Measurements from ENCODE around the gene BEST1.
"Not testable (repeated sequence)": the region's sequence is repeated elsewhere in the genome, so short reads cannot be mapped to it uniquely, and the experiment has no call there.

DNA sequence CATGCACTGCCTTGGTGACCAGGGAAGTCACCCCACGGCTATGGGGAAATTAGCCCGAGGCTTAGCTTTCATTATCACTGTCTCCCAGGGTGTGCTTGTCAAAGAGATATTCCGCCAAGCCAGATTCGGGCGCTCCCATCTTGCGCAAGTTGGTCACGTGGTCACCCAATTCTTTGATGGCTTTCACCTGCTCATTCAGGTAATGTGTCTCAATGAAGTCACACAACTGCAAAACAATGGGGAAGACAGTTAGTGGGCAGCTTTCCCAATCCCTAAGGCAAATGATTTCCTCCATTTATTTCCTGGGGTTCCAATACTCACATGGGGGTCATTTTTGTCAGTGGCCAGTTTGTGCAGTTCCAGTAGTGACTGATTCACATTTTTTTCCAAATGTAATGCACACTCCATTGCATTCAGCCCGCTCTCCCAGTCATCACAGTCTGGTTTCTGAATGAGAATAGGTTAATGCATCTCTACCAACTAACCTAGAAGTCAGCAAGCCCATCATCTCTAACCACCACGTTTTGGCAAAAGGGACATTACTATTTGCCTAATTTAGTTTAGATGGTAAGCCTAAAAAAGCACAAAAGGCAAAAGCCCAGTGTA, 14.6 kb downstream of the BEST1 start:
- not testable (repeated sequence) for TF ChIP-seq POLR2AphosphoS5 (IDR thresholded peaks at IDR 0.05; ENCODE audit: low read depth, low read length); POLR2A (IDR thresholded peaks at IDR 0.05; ENCODE audit: low read depth, low read length); TAF1 (IDR thresholded peaks at IDR 0.05; ENCODE audit: low read depth, low read length); POU2F2 (IDR thresholded peaks at IDR 0.05; ENCODE audit: low read depth, low read length); SPI1 (IDR thresholded peaks at IDR 0.05; ENCODE audit: low read depth, low read length); PAX5 (IDR thresholded peaks at IDR 0.05; ENCODE audit: insufficient read depth, low read length, severe bottlenecking)
